Measurements from ENCODE around the gene TNFRSF25. TPM values are rescaled to one million over a fixed set of nuclear protein-coding genes. Genes with fewer than 3 reads are reported as not detected.

TNFRSF25 gene
- total and polyA plus RNA-seq, 9 of the 15 experiments (the other 6 are each of a cell fraction or from before 2014, with no cell fraction given), result 0.24 to 0.49 TPM; not detected in 7

- TF ChIP-seq, protein P1, sequence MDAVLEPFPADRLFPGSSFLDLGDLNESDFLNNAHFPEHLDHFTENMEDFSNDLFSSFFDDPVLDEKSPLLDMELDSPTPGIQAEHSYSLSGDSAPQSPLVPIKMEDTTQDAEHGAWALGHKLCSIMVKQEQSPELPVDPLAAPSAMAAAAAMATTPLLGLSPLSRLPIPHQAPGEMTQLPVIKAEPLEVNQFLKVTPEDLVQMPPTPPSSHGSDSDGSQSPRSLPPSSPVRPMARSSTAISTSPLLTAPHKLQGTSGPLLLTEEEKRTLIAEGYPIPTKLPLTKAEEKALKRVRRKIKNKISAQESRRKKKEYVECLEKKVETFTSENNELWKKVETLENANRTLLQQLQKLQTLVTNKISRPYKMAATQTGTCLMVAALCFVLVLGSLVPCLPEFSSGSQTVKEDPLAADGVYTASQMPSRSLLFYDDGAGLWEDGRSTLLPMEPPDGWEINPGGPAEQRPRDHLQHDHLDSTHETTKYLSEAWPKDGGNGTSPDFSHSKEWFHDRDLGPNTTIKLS (IDR thresholded peaks at IDR 0.05; ENCODE audit: borderline replicate concordance, low read depth), result peak; percentile 93; the same call in 1 of the 2 replicates
- TF ChIP-seq HNRNPLL (IDR thresholded peaks at IDR 0.05; ENCODE audit: low read depth, low read length, poor library complexity, severe bottlenecking) (no peak), MYC (IDR thresholded peaks at IDR 0.05; ENCODE audit: low read depth, low read length) (no peak), MYC (CRISPR knock-in tag; IDR thresholded peaks at IDR 0.05; ENCODE audit: borderline replicate concordance, low read depth) (no peak), SAP30 (IDR thresholded peaks at IDR 0.05; ENCODE audit: borderline replicate concordance, insufficient read depth, low read depth, low read length, poor library complexity, severe bottlenecking) (no peak), LEF1 (IDR thresholded peaks at IDR 0.05) (no peak)
Measured at GRCh38 chr1:6500544-6501278, 34.7 kb upstream of the TNFRSF25 start (continued).

DNA sequence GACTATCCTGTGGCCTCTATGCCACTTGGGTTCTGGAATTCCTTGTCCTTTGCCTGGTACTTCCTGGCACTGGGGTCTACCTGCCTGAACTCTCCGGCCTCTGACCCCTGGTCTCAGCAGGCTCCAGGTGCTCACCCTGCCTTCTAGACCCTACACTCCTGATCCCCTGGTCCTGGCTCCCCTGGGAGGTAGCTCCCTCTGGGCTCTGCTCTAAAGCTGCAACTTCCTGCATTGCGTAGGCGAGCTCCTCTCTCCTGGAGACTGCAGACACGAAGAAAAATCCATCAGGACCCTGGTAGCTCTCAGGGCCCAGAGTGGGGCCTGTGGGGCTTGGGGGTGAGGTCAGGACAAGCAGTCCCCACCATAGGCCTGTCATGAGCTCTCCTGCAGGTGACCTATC lies 33.3 kb upstream of the TNFRSF25 start:
- no peaks in the 10 kb centered on the region for H3K36me3 ChIP-seq (ENCODE audit: control insufficient read depth, insufficient read depth, low read length)
- peaks cover 0 to 59% of the 10 kb centered on the region in 2 experiments; a peak in 2 of 5 replicates for H3K4me1 ChIP-seq (replicated peaks in 1 of 2; ENCODE audit: control insufficient read depth in 2 of 2, insufficient read depth in 2 of 2, low read length in 2 of 2)
- H3K9ac ChIP-seq (ENCODE audit: insufficient read depth in 1 of 2, low read depth in 2 of 2, low read length in 2 of 2), result no peak overlapping the region
- H3K4me2 ChIP-seq (ENCODE audit: insufficient read depth, low read length), result no peak overlapping the region
- no peak overlapping the region for H2AFZ ChIP-seq (ENCODE audit: low read depth, low read length)
- ChIA-PET CTCF (ENCODE audit: low intra/inter-chr PET ratio) (no interaction called here), POLR2A (interaction anchor here (0.5 to 1.9 kb wide), 8 partner anchors 11 to 299 kb away, joined by 3 to 15 read pairs (median 3); no protein-coding TSS in a partner anchor)
- ATAC-seq (no peak), FAIRE-seq (no peak), DNase-seq (ENCODE audit: extremely low read depth in 1 of 4, low spot score in 3 of 4) (no peak)
- H3K9me1 ChIP-seq (ENCODE audit: control insufficient read depth, insufficient read depth, low read length), result no peaks in the 10 kb centered on the region
- no peaks in the 10 kb centered on the region for H3K9me3 ChIP-seq (replicated peaks; ENCODE audit: control insufficient read depth, insufficient read depth, low read depth, low read length)
- H4K20me1 ChIP-seq (replicated peaks; ENCODE audit: control insufficient read depth, insufficient read depth, low read length), result peaks cover 45% of the 10 kb centered on the region
- peaks cover 64 to 85% of the 10 kb centered on the region in 2 experiments for H3K27me3 ChIP-seq (ENCODE audit: control insufficient read depth in 2 of 2, insufficient read depth in 2 of 2, low read length in 2 of 2)
- no peak overlapping the region for H3K27ac ChIP-seq (ENCODE audit: extremely low read depth, low read depth, low read length)
- intact Hi-C loops (cut with micrococcal nuclease) (no loop called here), in situ Hi-C loops (cut with MboI) (loop anchor here (10.0 to 25.0 kb wide), 2 partner anchors 136 to 713 kb away; no protein-coding TSS in a partner anchor)
- no TSS peak for BruUV-seq (replicated peaks)
- WGBS (ENCODE audit: insufficient coverage, low coverage, missing lambda C conversion rate), result 20% methylated on average over 4 of the region's 4 CpGs
- no peak overlapping the region for H3K4me3 ChIP-seq
- no peaks in the 10 kb centered on the region for H3K79me2 ChIP-seq (ENCODE audit: control insufficient read depth, insufficient read depth, low read length)
- TF ChIP-seq NR2C2 (CRISPR knock-in tag; IDR thresholded peaks at IDR 0.05), result no peak
- no peak for TF ChIP-seq NR2C2 (tag; IDR thresholded peaks at IDR 0.05)
- TF ChIP-seq RAD21 (CRISPR knock-in tag; conservative IDR thresholded peaks at IDR 0.05 in 1 of 2, IDR thresholded peaks at IDR 0.05 in 1 of 2), result no peak
- TF ChIP-seq JUND (IDR thresholded peaks at IDR 0.05; ENCODE audit: borderline replicate concordance, low read depth, low read length), result no peak
- TF ChIP-seq JUND (tag; IDR thresholded peaks at IDR 0.05; ENCODE audit: borderline replicate concordance, low read depth, low read length), result no peak
- no peak for TF ChIP-seq TFAM (CRISPR knock-in tag; conservative IDR thresholded peaks at IDR 0.05)
- no peak for TF ChIP-seq ZNF263 (CRISPR knock-in tag; IDR thresholded peaks at IDR 0.05; ENCODE audit: borderline replicate concordance)
- TF ChIP-seq RNF219 (CRISPR knock-in tag; IDR thresholded peaks at IDR 0.05), result no peak
- TF ChIP-seq SPI1 (IDR thresholded peaks at IDR 0.05; ENCODE audit: borderline replicate concordance, low read depth, low read length), result no peak
- TF ChIP-seq SMAD4 (CRISPR knock-in tag; conservative IDR thresholded peaks at IDR 0.05), result no peak
- TF ChIP-seq ATF1 (CRISPR knock-in tag; IDR thresholded peaks at IDR 0.05), result no peak
- TF ChIP-seq ATF1 (tag; IDR thresholded peaks at IDR 0.05), result no peak
